HepG2 (cell line): ENCODE data around the gene COL5A1.

Source experiments
- CTCF ChIP-seq: sonication (generic); formaldehyde crosslinking; IDR thresholded peaks from 2 replicates; pipeline ENCODE4 v1.5.0; 2020; ENCODE audit warnings: mild to moderate bottlenecking, missing genetic modification reagents, moderate library complexity
- DZIP1 ChIP-seq: sonication (generic); formaldehyde crosslinking; IDR thresholded peaks from 2 replicates; pipeline ENCODE4 v1.5.0; 2020; ENCODE audit warnings: mild to moderate bottlenecking, missing genetic modification reagents
- FOXK1 ChIP-seq: sonication (generic); formaldehyde crosslinking; IDR thresholded peaks from 2 replicates; pipeline ENCODE4 v1.4.0; 2020; ENCODE audit warnings: low read depth, missing genetic modification reagents, borderline replicate concordance
- HCFC1 ChIP-seq: fragments of 150-350 bp; IDR thresholded peaks from 2 replicates; pipeline ENCODE4 v1.6.1; 2014; ENCODE audit warnings: low read depth, low read length
- NFYB ChIP-seq: sonication (generic); formaldehyde crosslinking; IDR thresholded peaks from 2 replicates; pipeline ENCODE4 v1.4.0; 2020; ENCODE audit warnings: missing genetic modification reagents
- POLR2A ChIP-seq, 2 experiments: IDR thresholded peaks; 2 replicates each; pipeline ENCODE4 v1.6.1; 2011; ENCODE audit warnings: low read depth in 2 of 2, low read length in 2 of 2, mild to moderate bottlenecking in 1 of 2, moderate library complexity in 1 of 2; ENCODE audit not compliant: insufficient read depth in 1 of 2
- SAFB2 ChIP-seq: sonication (generic); formaldehyde crosslinking; IDR thresholded peaks from 2 replicates; pipeline ENCODE4 v1.5.1; 2020; ENCODE audit warnings: missing genetic modification reagents, low read depth, mild to moderate bottlenecking, borderline replicate concordance
- SETDB1 ChIP-seq: sonication (generic); formaldehyde crosslinking; IDR thresholded peaks from 2 replicates; pipeline ENCODE4 v1.5.1; 2020; ENCODE audit warnings: missing genetic modification reagents, mild to moderate bottlenecking, borderline replicate concordance
- ZNF629 ChIP-seq: sonication (generic); formaldehyde crosslinking; conservative IDR thresholded peaks from 2 replicates; pipeline ENCODE4 v1.5.0; 2020; ENCODE audit warnings: missing genetic modification reagents
- ZNF775 ChIP-seq: sonication (generic); formaldehyde crosslinking; IDR thresholded peaks from 2 replicates; pipeline ENCODE4 v1.4.0; 2020; ENCODE audit warnings: missing genetic modification reagents, mild to moderate bottlenecking, moderate library complexity, borderline replicate concordance
- TF ChIP-seq, protein P1 (sequence below): sonication (generic); formaldehyde crosslinking; IDR thresholded peaks from 2 replicates; pipeline ENCODE4 v1.8.0; 2022; ENCODE audit warnings: mild to moderate bottlenecking, missing genetic modification reagents; ENCODE audit not compliant: insufficient replicate concordance
- TF ChIP-seq, protein P2 (sequence below): IDR thresholded peaks from 2 replicates; pipeline ENCODE4 v1.6.1; 2012; ENCODE audit warnings: inconsistent platforms

GRCh38 chr9:134872482-134873231 is 231.1 kb downstream of the COL5A1 start:
- TF ChIP-seq, protein P1, sequence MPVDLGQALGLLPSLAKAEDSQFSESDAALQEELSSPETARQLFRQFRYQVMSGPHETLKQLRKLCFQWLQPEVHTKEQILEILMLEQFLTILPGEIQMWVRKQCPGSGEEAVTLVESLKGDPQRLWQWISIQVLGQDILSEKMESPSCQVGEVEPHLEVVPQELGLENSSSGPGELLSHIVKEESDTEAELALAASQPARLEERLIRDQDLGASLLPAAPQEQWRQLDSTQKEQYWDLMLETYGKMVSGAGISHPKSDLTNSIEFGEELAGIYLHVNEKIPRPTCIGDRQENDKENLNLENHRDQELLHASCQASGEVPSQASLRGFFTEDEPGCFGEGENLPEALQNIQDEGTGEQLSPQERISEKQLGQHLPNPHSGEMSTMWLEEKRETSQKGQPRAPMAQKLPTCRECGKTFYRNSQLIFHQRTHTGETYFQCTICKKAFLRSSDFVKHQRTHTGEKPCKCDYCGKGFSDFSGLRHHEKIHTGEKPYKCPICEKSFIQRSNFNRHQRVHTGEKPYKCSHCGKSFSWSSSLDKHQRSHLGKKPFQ (CRISPR knock-in tag) = no peak
- no peak for TF ChIP-seq NFYB (CRISPR knock-in tag)
- TF ChIP-seq, protein P2, sequence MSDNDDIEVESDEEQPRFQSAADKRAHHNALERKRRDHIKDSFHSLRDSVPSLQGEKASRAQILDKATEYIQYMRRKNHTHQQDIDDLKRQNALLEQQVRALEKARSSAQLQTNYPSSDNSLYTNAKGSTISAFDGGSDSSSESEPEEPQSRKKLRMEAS = no peak
- no peak for TF ChIP-seq SETDB1 (CRISPR knock-in tag)
- no peak for TF ChIP-seq CTCF
- TF ChIP-seq HCFC1 = no peak
- no peak for TF ChIP-seq ZNF629
- TF ChIP-seq SAFB2 (CRISPR knock-in tag) = no peak
- TF ChIP-seq POLR2A (IDR thresholded peaks at IDR 0.05; ENCODE audit: insufficient read depth in 1 of 2, low read depth in 2 of 2, low read length in 2 of 2) = no peak
- no peak for TF ChIP-seq FOXK1 (CRISPR knock-in tag)
- no peak for TF ChIP-seq ZNF775 (CRISPR knock-in tag)
- TF ChIP-seq DZIP1 (CRISPR knock-in tag) = no peak
